ENCODE measurements around the gene VAMP5. TPM values are rescaled to one million over a fixed set of nuclear protein-coding genes. Genes with fewer than 3 reads are reported as not detected.

VAMP5 gene
- total RNA-seq, 1 experiment from 2014 or later, result 0.40 TPM

- H3K4me2 ChIP-seq (ENCODE audit: low read length), result peak overlapping the region; percentile 85
- DNase-seq (no peak), ATAC-seq (no peak)
- H3K36me3 ChIP-seq (ENCODE audit: low read depth, low read length), result no peaks in the 10 kb centered on the region
- TSS peak; percentile 35 for BruUV-seq (replicated peaks)
- H3K4me3 ChIP-seq (ENCODE audit: low read length), result peak overlapping the region; percentile 73
- no peaks in the 10 kb centered on the region for H3K9me2 ChIP-seq (replicated peaks; ENCODE audit: low read length)
- peaks cover 24% of the 10 kb centered on the region for H3K79me2 ChIP-seq (ENCODE audit: low read length)
- H3K27me3 ChIP-seq (ENCODE audit: low read length), result no peaks in the 10 kb centered on the region
- ChIA-PET CTCF (no interaction called here), POLR2A (ENCODE audit: unreplicated experiment) (interaction anchor here (0.6 to 1.4 kb wide), 4 partner anchors 10 to 509 kb away, joined by 4 to 14 read pairs (median 4); no protein-coding TSS in a partner anchor)
- intact Hi-C loops (cut with micrococcal nuclease), result loop anchor here (1.0 kb wide), 1 partner anchor 16 kb away; the partner anchor contains the start of gene GGCX
- peak overlapping the region; percentile 69; the same call in 1 of the 2 replicates for H3K9ac ChIP-seq (ENCODE audit: low read length)
- peak overlapping the region; percentile 20; the same call in 1 of the 2 replicates for H3K27ac ChIP-seq (ENCODE audit: low read length)
- no peaks in the 10 kb centered on the region for H4K20me1 ChIP-seq (ENCODE audit: low read length)
- peak overlapping the region; percentile 73 for H2AFZ ChIP-seq (ENCODE audit: low read length)
- peaks cover 18% of the 10 kb centered on the region for H3K4me1 ChIP-seq (ENCODE audit: insufficient read depth, low read length)
- no peaks in the 10 kb centered on the region for H3F3A ChIP-seq (ENCODE audit: low read length, unreplicated experiment)
- TF ChIP-seq, protein P1, sequence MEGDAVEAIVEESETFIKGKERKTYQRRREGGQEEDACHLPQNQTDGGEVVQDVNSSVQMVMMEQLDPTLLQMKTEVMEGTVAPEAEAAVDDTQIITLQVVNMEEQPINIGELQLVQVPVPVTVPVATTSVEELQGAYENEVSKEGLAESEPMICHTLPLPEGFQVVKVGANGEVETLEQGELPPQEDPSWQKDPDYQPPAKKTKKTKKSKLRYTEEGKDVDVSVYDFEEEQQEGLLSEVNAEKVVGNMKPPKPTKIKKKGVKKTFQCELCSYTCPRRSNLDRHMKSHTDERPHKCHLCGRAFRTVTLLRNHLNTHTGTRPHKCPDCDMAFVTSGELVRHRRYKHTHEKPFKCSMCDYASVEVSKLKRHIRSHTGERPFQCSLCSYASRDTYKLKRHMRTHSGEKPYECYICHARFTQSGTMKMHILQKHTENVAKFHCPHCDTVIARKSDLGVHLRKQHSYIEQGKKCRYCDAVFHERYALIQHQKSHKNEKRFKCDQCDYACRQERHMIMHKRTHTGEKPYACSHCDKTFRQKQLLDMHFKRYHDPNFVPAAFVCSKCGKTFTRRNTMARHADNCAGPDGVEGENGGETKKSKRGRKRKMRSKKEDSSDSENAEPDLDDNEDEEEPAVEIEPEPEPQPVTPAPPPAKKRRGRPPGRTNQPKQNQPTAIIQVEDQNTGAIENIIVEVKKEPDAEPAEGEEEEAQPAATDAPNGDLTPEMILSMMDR (conservative IDR thresholded peaks at IDR 0.05; ENCODE audit: low read depth, low read length), result no peak
- TF ChIP-seq EZH2 (IDR thresholded peaks at IDR 0.05; ENCODE audit: low read length, unreplicated experiment) (no peak), EZH2phosphoT487 (IDR thresholded peaks at IDR 0.05; ENCODE audit: borderline replicate concordance, low read length) (no peak)
- H3K9me3 ChIP-seq (ENCODE audit: low read length), result no peaks in the 10 kb centered on the region
Observed at GRCh38 chr2:85577063-85577385, 7.2 kb upstream of the VAMP5 start.

GRCh38 chr2:85577386-85578242 lies 6.6 kb upstream of the VAMP5 start, which contains the start of gene VAMP8:
Gene VAMP8, plus strand, starts transcription at chr2:85577586. Its CDS starts 61 bp downstream, at chr2:85577647.
- Histone ChIP-seq H3K4me1 (ENCODE audit: insufficient read depth, low read length) (peaks cover 18% of the 10 kb centered on the region), H3K36me3 (ENCODE audit: low read depth, low read length) (no peaks in the 10 kb centered on the region), H3F3A (ENCODE audit: low read length, unreplicated experiment) (no peaks in the 10 kb centered on the region), H2AFZ (ENCODE audit: low read length) (peak within 1 kb of the TSS; percentile 73), H3K27ac (ENCODE audit: low read length) (peak within 1 kb of the TSS; percentile 20), H3K79me2 (ENCODE audit: low read length) (peaks cover 24% of the 10 kb centered on the region), H3K27me3 (ENCODE audit: low read length) (no peaks in the 10 kb centered on the region), H3K9me3 (ENCODE audit: low read length) (no peaks in the 10 kb centered on the region), H4K20me1 (ENCODE audit: low read length) (no peaks in the 10 kb centered on the region), H3K4me3 (ENCODE audit: low read length) (peak within 1 kb of the TSS; percentile 73), H3K4me2 (ENCODE audit: low read length) (peak within 1 kb of the TSS; percentile 85), H3K9ac (ENCODE audit: low read length) (peak within 1 kb of the TSS; percentile 69), H3K9me2 (replicated peaks; ENCODE audit: low read length) (no peaks in the 10 kb centered on the region)
- CTCF ChIA-PET, result no interaction called here
- intact Hi-C loops (cut with micrococcal nuclease), result loop anchor here (1.0 kb wide), 1 partner anchor 16 kb away; the partner anchor contains the start of gene GGCX
- POLR2A ChIA-PET (ENCODE audit: unreplicated experiment), result interaction anchor here (0.5 to 1.4 kb wide), 5 partner anchors 10 to 509 kb away, joined by 3 to 14 read pairs (median 4); partner anchors contain the start of gene CAPG
- TF ChIP-seq, protein P1 (conservative IDR thresholded peaks at IDR 0.05; ENCODE audit: low read depth, low read length), result no peak
- TF ChIP-seq EZH2phosphoT487 (IDR thresholded peaks at IDR 0.05; ENCODE audit: borderline replicate concordance, low read length) (no peak), EZH2 (IDR thresholded peaks at IDR 0.05; ENCODE audit: low read length, unreplicated experiment) (no peak)
- BruUV-seq (replicated peaks), result TSS peak; percentile 57
- peak; percentile 90 for ATAC-seq
- peak; percentile 80 for DNase-seq
